GM23338 (cell line): ENCODE data around the gene LILRA6. TPM values are rescaled to one million over a fixed set of nuclear protein-coding genes. Genes with fewer than 3 reads are reported as not detected.

Experiments
- ATAC-seq: fragments of 200-7000 bp; cut with Tn5 transposase; 3 replicates; pipeline ENCODE4 v1.9.1; 2020
- DNase-seq: peaks from one replicate; pipeline ENCODE4 v3.0.0-alpha.2; 2015; ENCODE audit warnings: low spot score
- H2AFZ ChIP-seq: fragments of 200-600 bp; sonication (generic); 2 replicates; pipeline ENCODE4 v1.8.0; 2016; ENCODE audit warnings: antibody characterized with exemption, mild to moderate bottlenecking, moderate library complexity
- H3F3A ChIP-seq: fragments of 200-600 bp; sonication (generic); replicated peaks from 2 replicates; pipeline ENCODE4 v1.8.0; 2017; ENCODE audit warnings: antibody characterized with exemption, mixed run types, low read depth
- H3K27ac ChIP-seq: fragments of 200-600 bp; sonication (generic); 2 replicates; pipeline ENCODE4 v1.6.1; 2016; ENCODE audit warnings: low read depth
- H3K27me3 ChIP-seq: fragments of 200-600 bp; sonication (generic); 2 replicates; pipeline ENCODE4 v1.8.0; 2016; ENCODE audit warnings: mild to moderate bottlenecking, mixed run types, moderate library complexity; ENCODE audit not compliant: insufficient read depth
- H3K36me3 ChIP-seq: fragments of 200-600 bp; sonication (generic); 2 replicates; pipeline ENCODE4 v1.8.0; 2016; ENCODE audit warnings: mild to moderate bottlenecking; ENCODE audit not compliant: insufficient read depth
- H3K4me1 ChIP-seq: fragments of 200-600 bp; sonication (generic); 2 replicates; pipeline ENCODE4 v1.8.0; 2016; ENCODE audit warnings: mild to moderate bottlenecking, moderate library complexity; ENCODE audit not compliant: insufficient read depth
- H3K4me2 ChIP-seq: fragments of 200-600 bp; sonication (generic); 2 replicates; pipeline ENCODE4 v1.7.1; 2017; ENCODE audit warnings: mixed run types
- H3K4me3 ChIP-seq: fragments of 200-600 bp; sonication (generic); 2 replicates; pipeline ENCODE4 v1.6.1; 2016; ENCODE audit warnings: mixed run types
- H3K79me2 ChIP-seq: fragments of 200-600 bp; sonication (generic); replicated peaks from 2 replicates; pipeline ENCODE4 v1.8.0; 2017; ENCODE audit warnings: mild to moderate bottlenecking; ENCODE audit not compliant: insufficient read depth
- H3K9me2 ChIP-seq: fragments of 200-600 bp; sonication (generic); 2 replicates; pipeline ENCODE4 v1.8.0; 2017; ENCODE audit not compliant: insufficient read depth
- H4K20me1 ChIP-seq: fragments of 200-600 bp; sonication (generic); replicated peaks from 2 replicates; pipeline ENCODE4 v1.8.0; 2017; ENCODE audit warnings: mild to moderate bottlenecking; ENCODE audit not compliant: insufficient read depth
- H3K27ac Mint-ChIP-seq: 2 replicates; pipeline ENCODE4 v1.8.0; 2020; ENCODE audit warnings: inconsistent platforms, mild to moderate bottlenecking, moderate library complexity, mixed read lengths
- H3K27me3 Mint-ChIP-seq: 3 replicates; pipeline ENCODE4 v1.8.0; 2022; ENCODE audit warnings: low read depth, mild to moderate bottlenecking, moderate library complexity, mixed read lengths, inconsistent platforms; ENCODE audit not compliant: insufficient read depth, poor library complexity
- H3K36me3 Mint-ChIP-seq: 3 replicates; pipeline ENCODE4 v1.8.0; 2021; ENCODE audit warnings: low read depth, mild to moderate bottlenecking, inconsistent platforms, moderate library complexity, mixed read lengths
- H3K4me1 Mint-ChIP-seq: 3 replicates; pipeline ENCODE4 v1.8.0; 2020; ENCODE audit warnings: mild to moderate bottlenecking, inconsistent platforms, mixed read lengths
- H3K4me3 Mint-ChIP-seq: 3 replicates; pipeline ENCODE4 v1.8.0; 2021; ENCODE audit warnings: moderate library complexity, mild to moderate bottlenecking, inconsistent platforms, mixed read lengths
- H3K9me3 Mint-ChIP-seq: 3 replicates; pipeline ENCODE4 v1.8.0; 2020; ENCODE audit warnings: moderate library complexity, mild to moderate bottlenecking, inconsistent platforms, mixed read lengths
- CREB1 ChIP-seq: fragments of 250-450 bp; sonication (Bioruptor Pico); IDR thresholded peaks from 2 replicates; pipeline ENCODE4 v1.5.0; 2020; ENCODE audit warnings: low read depth, mild to moderate bottlenecking, moderate library complexity
- CTCF ChIP-seq, 2 experiments: fragments of 200-600 bp in 1 of 2; sonication (generic) in 1 of 2; conservative IDR thresholded peaks; 2 replicates each; pipeline versions ENCODE4 v1.5.1 to v1.6.1; 2016 to 2017; ENCODE audit warnings: antibody characterized with exemption in 2 of 2, low read depth in 2 of 2, mild to moderate bottlenecking in 2 of 2, moderate library complexity in 1 of 2
- ETS1 ChIP-seq: IDR thresholded peaks from 2 replicates; pipeline ENCODE4 v1.6.1; 2016; ENCODE audit warnings: antibody characterized with exemption
- EZH2 ChIP-seq: fragments of 200-600 bp; sonication (generic); IDR thresholded peaks from one replicate; pipeline ENCODE4 v1.8.0; 2017; ENCODE audit warnings: antibody characterized with exemption, mild to moderate bottlenecking, low read depth; ENCODE audit not compliant: unreplicated experiment
- NANOG ChIP-seq: IDR thresholded peaks from 2 replicates; pipeline ENCODE4 v1.6.1; 2016; ENCODE audit warnings: antibody characterized with exemption, borderline replicate concordance
- POLR2AphosphoS5 ChIP-seq: IDR thresholded peaks from 2 replicates; pipeline ENCODE4 v1.6.1; 2016; ENCODE audit warnings: antibody characterized with exemption, low read depth
- STAT1 ChIP-seq: IDR thresholded peaks from one replicate; pipeline ENCODE4 v1.6.1; 2016; ENCODE audit warnings: antibody characterized with exemption; ENCODE audit not compliant: unreplicated experiment
- ZNF114 ChIP-seq: fragments of 250-450 bp; sonication (Bioruptor Pico); IDR thresholded peaks from 2 replicates; pipeline ENCODE4 v1.5.0; 2020; ENCODE audit warnings: mild to moderate bottlenecking, moderate library complexity
- ZNF331 ChIP-seq: fragments of 250-450 bp; sonication (Bioruptor Pico); IDR thresholded peaks from 2 replicates; pipeline ENCODE4 v1.5.0; 2020; ENCODE audit warnings: low read depth, mild to moderate bottlenecking, moderate library complexity
- polyA plus RNA-seq: library from polyadenylated mRNA; unstranded; fragments of >200 nt; fragmentation: Nextera tagmentation; extraction: Ambion mirVana; gene quantifications from 2 replicates; pipeline ENCODE4 v1.2.1, GENCODE V29; 2016
- total RNA-seq: library from RNA; depleted of rRNA; stranded (reverse); fragments of >200 nt; shearing (Covaris generic); gene quantifications from 2 replicates; pipeline ENCODE4 v1.2.3, GENCODE V29; 2014
- TF ChIP-seq, protein P1 (sequence below): IDR thresholded peaks from one replicate; pipeline ENCODE4 v1.6.1; 2018; ENCODE audit warnings: antibody characterized with exemption; ENCODE audit not compliant: unreplicated experiment

LILRA6 gene
- total and polyA plus RNA-seq, 2 experiments from 2014 or later = not detected

- peak overlapping the region; percentile 83 for H3K27ac Mint-ChIP-seq
- TF ChIP-seq POLR2AphosphoS5 (peak; percentile 27), ZNF331 (CRISPR knock-in tag) (no peak)
- Histone ChIP-seq H3K4me1 (peaks cover 23% of the 10 kb centered on the region), H4K20me1 (peaks cover 48% of the 10 kb centered on the region), H2AFZ (no peak overlapping the region), H3K4me3 (no peak overlapping the region), H3K79me2 (peaks cover 38% of the 10 kb centered on the region), H3K27me3 (no peaks in the 10 kb centered on the region), H3K27ac (peak overlapping the region; percentile 94), H3K9me2 (no peaks in the 10 kb centered on the region), H3K36me3 (peaks cover 37% of the 10 kb centered on the region), H3F3A (peaks cover 56% of the 10 kb centered on the region), H3K4me2 (no peak overlapping the region; the same call in 1 of the 2 replicates)
- DNase-seq = no peak
- peak; percentile 27 for ATAC-seq
- peaks cover 43% of the 10 kb centered on the region for H3K4me1 Mint-ChIP-seq
- peaks cover 2% of the 10 kb centered on the region; the same call in 1 of the 3 replicates for H3K9me3 Mint-ChIP-seq
- H3K27me3 Mint-ChIP-seq = peaks cover 58% of the 10 kb centered on the region
- H3K36me3 Mint-ChIP-seq = peaks cover 68% of the 10 kb centered on the region
- peak overlapping the region; percentile 1; the same call in 1 of the 3 replicates for H3K4me3 Mint-ChIP-seq
These were observed 34.4 kb downstream of the LILRA6 start for GRCh38 chr19:54207983-54208783.

- Mint-ChIP-seq H3K36me3 (peaks cover 69% of the 10 kb centered on the region), H3K9me3 (no peaks in the 10 kb centered on the region; the same call in 2 of the 3 replicates), H3K4me3 (no peak overlapping the region), H3K27ac (no peak overlapping the region), H3K4me1 (peaks cover 49% of the 10 kb centered on the region), H3K27me3 (peaks cover 63% of the 10 kb centered on the region)
- Histone ChIP-seq H3K9me2 (no peaks in the 10 kb centered on the region), H3K4me3 (no peak overlapping the region), H3K27me3 (no peaks in the 10 kb centered on the region), H3K4me1 (peaks cover 29% of the 10 kb centered on the region), H4K20me1 (peaks cover 54% of the 10 kb centered on the region), H3K4me2 (no peak overlapping the region), H3F3A (peaks cover 62% of the 10 kb centered on the region), H2AFZ (no peak overlapping the region), H3K79me2 (peaks cover 44% of the 10 kb centered on the region), H3K36me3 (peaks cover 43% of the 10 kb centered on the region), H3K27ac (peak overlapping the region; percentile 94)
- ATAC-seq = no peak
- DNase-seq = no peak
- TF ChIP-seq STAT1 = no peak
- no peak for TF ChIP-seq EZH2
- TF ChIP-seq ETS1 = no peak
- no peak for TF ChIP-seq POLR2AphosphoS5
- no peak for TF ChIP-seq ZNF114
- no peak for TF ChIP-seq CTCF (conservative IDR thresholded peaks at IDR 0.05; ENCODE audit: low read depth in 2 of 2)
- no peak for TF ChIP-seq CREB1
- no peak for TF ChIP-seq ZNF331 (CRISPR knock-in tag)
- TF ChIP-seq NANOG = no peak
- TF ChIP-seq, protein P1, sequence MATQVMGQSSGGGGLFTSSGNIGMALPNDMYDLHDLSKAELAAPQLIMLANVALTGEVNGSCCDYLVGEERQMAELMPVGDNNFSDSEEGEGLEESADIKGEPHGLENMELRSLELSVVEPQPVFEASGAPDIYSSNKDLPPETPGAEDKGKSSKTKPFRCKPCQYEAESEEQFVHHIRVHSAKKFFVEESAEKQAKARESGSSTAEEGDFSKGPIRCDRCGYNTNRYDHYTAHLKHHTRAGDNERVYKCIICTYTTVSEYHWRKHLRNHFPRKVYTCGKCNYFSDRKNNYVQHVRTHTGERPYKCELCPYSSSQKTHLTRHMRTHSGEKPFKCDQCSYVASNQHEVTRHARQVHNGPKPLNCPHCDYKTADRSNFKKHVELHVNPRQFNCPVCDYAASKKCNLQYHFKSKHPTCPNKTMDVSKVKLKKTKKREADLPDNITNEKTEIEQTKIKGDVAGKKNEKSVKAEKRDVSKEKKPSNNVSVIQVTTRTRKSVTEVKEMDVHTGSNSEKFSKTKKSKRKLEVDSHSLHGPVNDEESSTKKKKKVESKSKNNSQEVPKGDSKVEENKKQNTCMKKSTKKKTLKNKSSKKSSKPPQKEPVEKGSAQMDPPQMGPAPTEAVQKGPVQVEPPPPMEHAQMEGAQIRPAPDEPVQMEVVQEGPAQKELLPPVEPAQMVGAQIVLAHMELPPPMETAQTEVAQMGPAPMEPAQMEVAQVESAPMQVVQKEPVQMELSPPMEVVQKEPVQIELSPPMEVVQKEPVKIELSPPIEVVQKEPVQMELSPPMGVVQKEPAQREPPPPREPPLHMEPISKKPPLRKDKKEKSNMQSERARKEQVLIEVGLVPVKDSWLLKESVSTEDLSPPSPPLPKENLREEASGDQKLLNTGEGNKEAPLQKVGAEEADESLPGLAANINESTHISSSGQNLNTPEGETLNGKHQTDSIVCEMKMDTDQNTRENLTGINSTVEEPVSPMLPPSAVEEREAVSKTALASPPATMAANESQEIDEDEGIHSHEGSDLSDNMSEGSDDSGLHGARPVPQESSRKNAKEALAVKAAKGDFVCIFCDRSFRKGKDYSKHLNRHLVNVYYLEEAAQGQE = no peak
These were observed 35.0 kb downstream of the LILRA6 start for GRCh38 chr19:54207676-54207982.
